AG09309 (cell line): Measurements from ENCODE around the gene DNAH17.

Experiments
- DNase-seq: peaks from one replicate; pipeline ENCODE4 v3.0.0-alpha.2; 2010; ENCODE audit warnings: low read depth
- H3K4me3 ChIP-seq: 2 replicates; pipeline ENCODE4 v1.5.1; 2011; ENCODE audit warnings: mild to moderate bottlenecking, low read depth, low read length, moderate library complexity; ENCODE audit not compliant: control insufficient read depth
- CTCF ChIP-seq: IDR thresholded peaks from 2 replicates; pipeline ENCODE4 v1.5.1; 2011; ENCODE audit warnings: mild to moderate bottlenecking, low read depth, low read length, inconsistent platforms; ENCODE audit not compliant: insufficient read depth, control insufficient read depth; ENCODE audit errors: missing control alignments

DNAH17 gene

GRCh38 chr17:78528541-78528940 lies 48.7 kb downstream of the DNAH17 start:
- TF ChIP-seq CTCF = no peak
- no peak for DNase-seq
- no peak overlapping the region for H3K4me3 ChIP-seq

- no peak for TF ChIP-seq CTCF
- DNase-seq = no peak
- no peak overlapping the region for H3K4me3 ChIP-seq
These were observed 49.9 kb downstream of the DNAH17 start for GRCh38 chr17:78527345-78527744.

- H3K4me3 ChIP-seq = no peak overlapping the region
- no peak for DNase-seq
- no peak for TF ChIP-seq CTCF
These were observed 50.8 kb downstream of the DNAH17 start for GRCh38 chr17:78526231-78527025.

GRCh38 chr17:78525511-78526160 lies 51.6 kb downstream of the DNAH17 start:
- TF ChIP-seq CTCF = no peak
- DNase-seq = no peak
- no peak overlapping the region for H3K4me3 ChIP-seq

GRCh38 chr17:78524870-78525510 lies 52.2 kb downstream of the DNAH17 start:
- H3K4me3 ChIP-seq = no peak overlapping the region
- DNase-seq = no peak
- no peak for TF ChIP-seq CTCF

GRCh38 chr17:78523934-78524655 lies 53.1 kb downstream of the DNAH17 start:
- TF ChIP-seq CTCF = no peak
- no peak overlapping the region for H3K4me3 ChIP-seq
- no peak for DNase-seq
